HG02884 (cell line): ENCODE data around the gene MCAM.

Experiments used
- ATAC-seq: cut with Tn5 transposase; IDR thresholded peaks from one replicate; pipeline ENCODE4 v1.9.1; 2021; ENCODE audit warnings: mild to moderate bottlenecking, moderate library complexity; ENCODE audit not compliant: unreplicated experiment

MCAM gene

DNA sequence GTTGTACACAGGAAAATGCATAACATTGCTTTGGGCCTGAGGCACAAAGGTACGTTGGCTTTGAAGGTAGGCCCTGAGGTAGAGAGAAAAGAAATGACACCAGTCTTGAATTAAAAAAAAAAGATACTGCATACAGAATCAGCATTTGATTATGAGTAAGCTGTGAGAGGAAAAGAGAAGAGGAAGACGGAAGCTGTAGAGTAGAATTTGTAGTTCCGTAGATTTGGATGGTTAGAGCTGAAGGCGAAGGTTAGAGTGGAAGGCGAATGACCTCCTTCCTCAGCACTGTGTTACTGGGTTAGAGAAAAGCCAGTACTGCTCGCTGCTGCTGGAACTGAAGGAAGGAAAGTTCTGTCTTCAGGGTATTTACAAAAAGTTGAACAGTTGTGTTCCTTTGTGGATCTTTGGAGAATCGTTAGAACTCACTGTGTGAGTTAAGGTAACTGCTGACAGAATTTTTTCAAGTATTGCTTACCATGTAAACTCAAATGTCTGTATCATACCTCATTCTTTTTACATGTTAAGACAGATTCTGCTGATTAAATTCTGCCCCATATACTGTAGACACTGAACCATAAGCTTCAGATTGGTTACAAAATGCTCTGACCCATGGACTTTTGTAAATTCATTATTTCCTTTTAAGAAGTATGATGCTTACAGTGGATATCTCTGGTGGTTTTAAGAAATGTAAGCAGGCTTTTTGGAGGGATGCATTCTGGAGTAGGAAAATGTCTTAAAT, 50.2 kb downstream of the MCAM start:
- no peak for ATAC-seq

DNA sequence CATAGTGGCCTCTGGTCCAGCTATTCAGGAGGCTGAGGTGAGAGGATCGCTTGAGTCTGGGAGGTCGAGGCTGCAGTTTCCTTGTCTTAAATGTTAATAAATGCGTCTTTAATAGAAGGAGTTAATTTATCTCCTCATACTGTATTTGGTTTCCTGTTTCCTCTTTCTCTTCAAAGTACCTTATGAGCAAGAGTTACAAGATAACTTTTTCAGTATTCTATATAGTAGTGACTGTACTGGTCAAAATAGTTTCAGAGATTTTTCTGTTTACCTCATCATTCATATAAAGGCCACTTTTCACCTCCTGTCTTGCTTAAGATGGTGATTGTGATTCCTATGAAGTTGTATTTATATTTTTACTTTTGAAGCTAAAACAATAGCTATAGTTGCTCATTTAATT, 50.9 kb downstream of the MCAM start:
- ATAC-seq, result no peak

DNA sequence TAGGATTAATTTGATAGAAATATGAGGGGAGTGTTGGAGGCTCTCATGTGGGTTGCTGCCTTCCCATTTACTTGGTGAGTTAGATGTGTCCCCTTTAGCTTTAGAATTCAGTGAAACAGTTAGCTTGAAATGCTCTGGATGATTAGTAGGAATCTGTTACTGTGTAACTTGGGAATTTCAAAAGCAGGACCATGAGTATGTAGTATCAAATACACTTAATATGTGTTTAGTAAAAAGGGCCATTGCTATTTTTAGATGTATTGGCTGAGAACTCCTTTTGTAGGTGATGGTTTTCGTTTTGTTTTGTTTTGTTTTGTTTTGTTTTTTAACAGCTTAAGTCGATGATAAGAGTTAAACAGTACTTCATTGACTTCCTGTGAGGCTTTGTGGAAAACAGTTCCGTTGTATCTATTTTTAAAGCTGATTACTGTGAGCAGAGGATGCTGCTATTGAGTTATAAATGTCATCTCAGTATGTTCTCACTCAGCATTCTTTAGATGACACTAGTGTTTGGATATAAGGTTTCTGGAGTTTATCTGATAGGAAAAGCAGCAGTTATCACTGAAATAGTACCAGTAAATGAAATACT, 53.5 kb downstream of the MCAM start:
- ATAC-seq, result no peak

DNA sequence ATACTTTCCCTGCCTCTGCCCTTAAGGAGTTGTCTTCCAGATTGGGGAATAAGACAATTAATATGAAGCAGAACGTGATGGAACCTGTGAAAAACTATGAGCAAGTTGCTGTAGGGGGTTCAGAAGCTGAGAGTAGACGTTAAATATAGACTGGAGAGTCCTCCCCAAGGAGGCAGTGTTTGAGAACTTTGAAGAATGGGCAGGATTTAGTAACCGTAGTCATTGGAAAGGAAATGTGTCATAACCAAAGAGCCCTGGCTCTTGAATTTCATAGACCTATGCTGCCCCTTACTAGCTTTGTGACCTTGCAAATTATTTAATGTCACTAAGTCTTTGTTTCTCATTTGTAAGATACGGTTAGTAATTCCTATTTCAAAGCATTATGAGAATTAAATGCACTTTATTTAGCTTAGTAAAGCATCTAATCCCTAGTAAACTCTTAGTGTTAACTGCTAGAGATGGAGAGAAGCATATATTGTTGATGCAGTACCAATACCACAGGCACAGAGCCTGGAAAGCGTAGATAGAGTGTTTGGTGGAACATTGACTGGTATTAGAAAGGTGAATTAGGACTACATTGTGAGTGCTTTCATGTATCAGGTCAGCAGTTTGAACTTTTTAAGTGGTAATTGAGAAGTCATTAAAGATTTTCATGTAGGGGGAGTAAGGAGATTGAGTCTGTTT, 54.1 kb downstream of the MCAM start:
- no peak for ATAC-seq

DNA sequence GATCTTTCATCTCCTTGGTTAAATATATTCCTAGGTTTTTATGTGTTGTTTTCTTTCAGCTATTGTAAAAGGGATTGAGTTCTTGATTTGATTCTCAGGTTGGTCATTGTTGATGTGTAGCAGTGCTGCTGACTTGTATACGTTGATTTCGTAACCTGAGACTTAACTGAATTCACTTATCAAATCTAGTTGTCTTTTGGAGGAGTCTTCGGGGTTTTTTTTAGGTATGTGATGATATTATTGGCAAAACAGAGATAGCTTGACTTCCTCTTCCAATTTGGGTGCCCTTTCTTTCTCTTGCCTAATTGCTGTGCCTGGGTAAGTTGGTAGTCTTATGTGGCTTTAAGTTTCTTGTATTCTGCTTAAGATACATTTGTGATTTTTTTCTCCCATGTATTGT, 57.9 kb downstream of the MCAM start:
- ATAC-seq, result no peak
